Activated CD4-positive, alpha-beta T cell treated with anti-CD3 and anti-CD28 coated beads for 24 hours (primary cell): ENCODE results near the gene MAP4K2.

ENCODE experiments used
- DNase-seq, 2 donors: peaks; one replicate each; pipeline ENCODE4 v3.0.0-alpha.2; 2020; ENCODE audit warnings: low read depth in 2 of 2

Gene MAP4K2

DNA sequence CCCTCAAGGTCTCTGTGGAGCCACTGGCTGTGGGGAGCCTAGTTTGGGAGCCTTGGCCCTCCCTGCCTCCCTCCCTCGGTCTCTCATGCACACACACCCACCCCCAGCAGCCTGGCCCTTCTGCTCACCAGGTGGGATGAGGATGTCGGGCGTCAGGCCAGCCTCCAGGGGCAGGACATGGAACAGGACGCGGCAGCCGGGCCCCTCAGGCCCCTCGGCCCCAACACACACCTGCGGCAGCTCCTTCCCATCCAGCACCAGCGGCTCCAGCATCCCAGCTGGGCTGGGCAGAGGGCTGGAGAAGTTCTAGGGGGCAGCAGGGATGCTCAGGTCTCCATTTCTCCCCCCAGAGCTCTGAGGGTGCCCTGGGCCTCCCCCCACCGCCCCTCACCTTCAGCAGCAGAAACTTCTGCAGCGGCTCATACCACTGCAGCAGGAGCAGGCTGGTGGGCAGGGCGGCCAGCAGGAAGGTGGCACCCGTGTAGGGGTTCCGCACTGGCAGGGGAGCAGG lies 11.2 kb downstream of the MAP4K2 start:
- DNase-seq: no peak

DNA sequence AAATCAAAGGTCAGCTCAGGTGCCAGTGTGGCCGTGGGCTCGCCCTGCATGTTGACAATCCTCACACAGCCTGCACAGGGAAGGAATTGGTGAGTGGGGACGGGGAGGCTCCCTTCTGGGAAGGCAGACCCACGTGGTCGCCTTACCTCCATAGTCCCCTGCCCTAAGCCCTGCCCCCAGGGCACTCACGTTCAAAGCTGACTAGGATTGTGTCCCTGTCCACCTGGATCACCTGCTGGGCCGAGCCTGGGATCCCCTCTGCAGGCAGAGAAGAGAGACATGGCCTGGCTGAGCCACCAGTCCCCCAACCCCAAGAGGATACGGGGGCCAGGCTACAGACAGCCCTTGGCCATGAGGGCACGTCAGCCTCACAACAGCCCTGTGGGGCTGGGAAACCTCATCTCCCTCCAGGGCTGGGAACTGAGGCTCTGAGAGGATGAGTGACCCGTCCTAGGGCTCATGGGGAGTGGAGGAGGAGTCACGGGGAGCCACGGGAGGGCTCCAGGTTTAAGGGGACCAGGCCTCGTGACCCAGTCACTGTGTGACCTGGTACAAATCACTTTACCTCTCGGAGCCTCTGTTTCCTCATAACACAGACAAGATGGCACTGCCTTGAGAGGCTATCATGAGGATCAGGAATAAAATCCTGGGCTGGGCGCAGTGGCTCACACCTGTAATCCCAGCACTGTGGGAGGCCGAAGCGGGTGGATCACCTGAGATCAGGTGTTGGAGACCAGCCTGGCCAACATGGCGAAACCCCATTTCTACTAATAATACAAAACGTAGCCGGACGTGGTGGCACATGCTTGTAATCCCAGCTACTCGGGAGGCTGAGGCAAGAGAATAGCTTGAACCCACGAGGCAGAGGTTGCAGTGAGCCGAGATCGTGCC lies 12.6 kb downstream of the MAP4K2 start:
- no peak for DNase-seq

DNA sequence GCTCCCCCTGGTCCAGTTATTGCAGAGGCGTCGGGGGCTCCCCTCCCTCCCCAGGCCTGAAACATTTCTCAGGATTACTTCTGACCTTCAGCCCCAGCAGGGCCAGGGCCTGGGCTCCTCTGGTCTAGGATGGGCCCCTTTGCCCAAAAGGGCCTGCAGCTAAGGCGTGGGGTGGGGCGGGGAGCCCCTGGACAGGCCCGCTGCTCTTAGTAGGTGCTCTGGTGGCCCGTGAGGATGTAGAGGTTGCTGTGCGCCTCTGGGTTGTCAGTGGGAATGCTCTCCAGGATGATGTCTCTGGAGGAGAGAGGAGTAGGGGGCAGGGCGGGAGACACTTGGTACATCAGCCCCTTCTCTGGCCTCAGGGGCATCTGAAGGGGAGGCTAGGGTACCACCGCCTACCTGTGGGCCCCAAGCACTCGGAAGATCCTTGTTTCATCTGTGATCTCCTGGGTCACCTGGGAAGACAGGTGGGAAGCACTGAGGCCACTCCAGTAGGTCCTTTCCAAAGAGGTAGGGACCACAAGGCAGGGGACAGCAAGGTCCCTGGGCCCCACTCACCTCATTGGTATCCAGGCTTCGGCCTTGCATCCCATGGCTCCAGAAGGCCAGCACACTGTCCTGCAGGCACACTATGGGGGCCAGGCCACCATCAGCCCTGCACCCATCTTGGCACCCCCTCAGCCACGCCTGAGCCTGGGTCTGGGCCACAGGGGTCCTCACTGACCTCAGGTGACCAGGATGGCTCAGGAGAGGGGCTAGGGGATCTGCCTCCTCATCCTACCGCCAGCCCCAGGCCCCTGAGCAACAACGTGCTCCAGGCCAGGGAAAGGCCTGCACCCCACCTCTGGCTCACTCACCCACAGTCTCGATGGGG lies 13.4 kb downstream of the MAP4K2 start:
- no peak for DNase-seq

DNA sequence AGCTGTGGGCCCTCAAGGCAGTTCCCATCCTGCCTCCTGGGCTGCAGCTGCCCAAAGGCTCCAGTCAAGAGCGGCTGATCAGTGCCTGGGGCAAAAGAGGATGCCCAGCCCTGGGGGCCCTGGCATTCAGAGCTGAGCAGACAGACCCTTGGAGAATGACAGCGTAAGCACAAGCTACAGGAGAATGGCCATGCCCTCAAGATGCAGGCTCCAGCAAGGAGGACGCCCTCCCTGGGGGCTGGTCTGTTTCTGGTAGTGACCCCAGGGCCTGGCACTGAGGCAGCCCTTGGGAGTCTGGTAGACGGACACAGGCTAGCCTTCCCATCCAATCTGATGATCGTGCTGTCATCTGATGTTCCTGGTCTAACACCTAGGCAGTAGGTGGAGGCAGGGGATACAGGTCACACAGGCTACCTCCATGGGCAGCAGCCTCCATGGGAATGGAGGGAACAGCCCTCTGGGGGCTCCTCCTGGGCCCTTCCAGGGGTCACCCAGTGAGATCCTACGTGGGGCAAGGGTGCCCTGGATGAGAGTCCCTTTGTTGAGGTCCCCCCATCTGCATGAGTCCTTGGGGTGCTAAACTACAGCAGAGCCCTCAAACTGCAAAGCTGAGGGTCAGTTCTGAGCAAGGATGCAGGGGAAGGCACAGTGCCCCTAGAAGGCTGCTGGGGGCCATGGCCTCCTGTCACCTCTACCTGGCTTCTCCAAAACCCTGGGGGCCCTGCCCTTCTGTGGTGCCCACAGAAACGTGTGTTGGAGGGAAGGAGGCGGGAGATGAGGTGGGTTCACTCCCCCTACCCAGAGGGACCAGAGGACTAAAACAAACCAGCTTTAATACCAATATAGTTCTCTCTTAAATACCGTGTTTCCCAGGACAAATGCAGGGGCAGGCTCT lies 14.4 kb downstream of the MAP4K2 start:
- DNase-seq: no peak

DNA sequence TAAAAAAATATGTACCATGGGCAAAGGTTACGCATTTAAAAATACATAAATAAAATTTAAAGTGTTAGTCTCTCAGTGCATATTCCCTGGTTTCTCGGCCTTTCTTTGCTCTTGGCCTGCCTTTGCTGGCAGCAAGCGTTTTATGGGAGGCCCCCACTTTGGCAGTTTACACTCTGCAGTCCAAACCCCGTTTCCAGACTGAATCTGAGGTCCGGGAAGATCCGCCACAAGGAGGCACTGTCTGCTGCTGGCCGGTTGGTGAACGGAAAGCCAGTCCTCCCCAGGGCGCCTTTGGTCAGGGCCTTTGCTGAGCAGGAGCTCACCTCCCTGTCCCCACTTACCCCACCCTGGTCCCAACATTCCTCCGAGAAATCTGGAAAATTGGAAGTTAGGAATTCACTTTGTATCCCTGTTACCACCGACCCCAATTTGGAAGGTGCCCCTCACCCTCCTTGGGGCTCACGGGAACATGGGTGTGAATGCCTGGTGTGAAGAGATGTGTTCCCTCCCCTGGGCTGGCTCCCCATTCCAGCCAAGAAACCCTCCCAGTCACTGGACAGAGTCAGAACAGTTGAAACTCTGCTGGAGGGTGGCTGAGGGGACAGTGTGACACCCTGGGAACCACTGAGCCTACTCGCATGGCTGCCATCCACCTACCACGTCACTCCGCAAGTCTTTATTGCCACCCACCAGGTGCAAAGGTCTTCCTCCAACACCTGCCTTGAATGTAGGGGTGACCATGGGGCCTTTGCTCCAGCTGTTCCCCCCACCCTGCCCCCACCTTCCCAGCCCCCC lies 15.3 kb downstream of the MAP4K2 start:
- DNase-seq: peak in 1 of 2 donors; percentile 53

DNA sequence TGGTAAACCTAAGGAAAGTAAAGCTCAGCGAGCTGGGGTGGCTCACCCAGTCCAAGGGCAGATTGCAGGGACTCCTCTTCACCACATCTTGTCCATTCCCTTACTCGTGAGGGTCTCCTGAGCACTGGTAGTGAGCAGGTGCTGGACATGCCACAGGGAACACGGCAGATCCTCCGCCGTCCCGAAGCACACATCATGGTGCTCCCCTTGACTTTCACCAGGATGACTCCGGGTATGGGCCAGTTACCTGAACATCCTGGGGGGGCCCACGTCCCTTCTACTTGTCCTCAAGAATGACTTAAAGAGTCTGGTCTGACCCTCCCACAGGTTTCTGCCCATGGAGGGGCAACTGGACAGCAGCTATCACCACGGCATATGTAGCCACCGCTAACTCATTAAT lies 16.7 kb downstream of the MAP4K2 start:
- no peak for DNase-seq

DNA sequence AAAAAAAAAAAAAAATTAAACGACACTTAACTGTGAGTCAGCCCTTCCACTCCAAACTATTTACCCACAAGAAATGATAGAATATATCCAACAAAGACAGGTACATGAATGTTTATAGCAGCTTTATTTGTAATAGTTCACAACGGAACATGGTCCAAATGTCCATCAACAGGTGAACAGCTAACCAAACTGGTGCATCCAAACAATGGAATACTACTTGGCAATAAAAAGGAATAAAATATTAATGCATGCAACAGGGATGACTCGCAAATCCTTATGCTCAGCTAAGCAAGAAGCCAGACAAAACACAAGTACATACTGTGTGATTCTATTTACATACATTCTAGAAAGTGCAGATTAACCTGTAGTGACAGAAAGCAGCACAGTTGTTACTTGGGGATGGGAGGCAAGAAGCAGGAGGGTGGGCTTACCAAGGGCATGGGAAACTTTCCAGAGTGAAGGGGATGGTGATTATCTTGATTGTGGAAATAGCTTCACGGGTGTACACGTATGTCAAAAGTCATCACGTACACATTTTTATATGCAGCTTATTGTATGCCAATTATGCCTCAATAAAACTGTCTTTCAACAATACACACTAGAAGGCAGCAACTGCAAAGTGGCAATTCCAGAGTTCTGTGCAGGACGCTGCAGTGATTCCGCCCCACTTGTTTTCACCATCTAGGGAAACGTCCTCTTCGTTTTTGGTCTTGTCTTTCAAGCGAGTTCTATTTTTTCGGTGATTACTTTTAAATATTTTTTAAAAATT lies 18.0 kb downstream of the MAP4K2 start:
- no peak for DNase-seq

DNA sequence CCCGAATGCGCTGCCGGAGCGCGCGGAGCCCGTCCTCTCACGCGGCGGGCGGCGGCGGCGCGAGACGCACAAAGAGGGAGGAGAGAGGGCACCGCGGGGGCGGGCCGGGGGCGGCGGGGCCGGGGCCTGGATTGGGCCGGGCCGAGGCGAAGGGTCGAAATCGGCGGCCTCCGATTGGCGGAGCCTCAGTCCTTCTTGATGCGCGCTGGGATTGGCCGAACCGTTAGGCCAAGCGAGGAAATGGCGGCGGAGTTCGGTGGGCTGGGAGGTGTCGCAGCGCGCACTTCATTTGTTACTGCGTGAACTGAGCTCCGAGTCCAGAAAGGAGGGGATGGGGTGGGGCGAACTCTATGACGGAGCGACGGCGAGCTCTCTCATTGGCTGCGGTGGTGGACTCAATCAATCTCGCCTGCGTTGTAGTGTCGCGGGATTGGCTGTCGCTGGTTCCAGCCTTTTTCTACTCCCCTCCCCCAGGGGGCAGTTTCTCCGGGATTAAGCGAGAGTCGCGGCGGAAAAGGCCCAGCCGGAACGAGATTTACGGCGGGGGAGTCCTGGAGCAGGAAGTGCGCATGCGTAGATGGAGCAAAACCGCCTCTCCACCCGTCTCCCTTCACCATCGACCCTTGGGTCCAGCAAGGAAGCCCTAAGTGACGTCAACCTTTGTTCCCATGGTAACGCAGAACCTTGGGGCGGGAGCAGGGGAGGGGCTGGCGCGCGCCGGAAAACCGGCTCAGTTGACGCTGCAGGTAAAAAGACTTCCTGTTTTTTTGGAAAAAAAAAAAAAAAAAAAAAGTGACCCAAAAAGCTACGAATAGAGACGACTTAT lies 24.3 kb downstream of the MAP4K2 start, which contains the start of gene SF1:
Gene SF1 (minus strand): TSS at position 70 of the 826 bp plus-strand sequence. CDS start 150 bp downstream, outside the sequence.
- peak; percentile 97 for DNase-seq

DNA sequence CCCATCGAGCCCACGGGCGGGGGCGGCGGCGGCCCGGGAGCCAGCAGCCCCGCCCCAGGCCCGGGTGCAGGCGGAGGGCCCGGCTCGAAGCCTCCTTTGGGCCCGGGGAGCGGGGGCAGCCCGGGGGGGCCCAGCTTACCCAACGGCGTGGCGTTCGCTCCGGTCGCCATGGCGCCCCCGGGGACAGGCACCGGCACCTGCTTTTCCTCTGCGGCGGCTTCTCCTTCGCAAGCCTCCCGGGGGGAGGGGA lies 24.9 kb downstream of the MAP4K2 start:
- no peak for DNase-seq

DNA sequence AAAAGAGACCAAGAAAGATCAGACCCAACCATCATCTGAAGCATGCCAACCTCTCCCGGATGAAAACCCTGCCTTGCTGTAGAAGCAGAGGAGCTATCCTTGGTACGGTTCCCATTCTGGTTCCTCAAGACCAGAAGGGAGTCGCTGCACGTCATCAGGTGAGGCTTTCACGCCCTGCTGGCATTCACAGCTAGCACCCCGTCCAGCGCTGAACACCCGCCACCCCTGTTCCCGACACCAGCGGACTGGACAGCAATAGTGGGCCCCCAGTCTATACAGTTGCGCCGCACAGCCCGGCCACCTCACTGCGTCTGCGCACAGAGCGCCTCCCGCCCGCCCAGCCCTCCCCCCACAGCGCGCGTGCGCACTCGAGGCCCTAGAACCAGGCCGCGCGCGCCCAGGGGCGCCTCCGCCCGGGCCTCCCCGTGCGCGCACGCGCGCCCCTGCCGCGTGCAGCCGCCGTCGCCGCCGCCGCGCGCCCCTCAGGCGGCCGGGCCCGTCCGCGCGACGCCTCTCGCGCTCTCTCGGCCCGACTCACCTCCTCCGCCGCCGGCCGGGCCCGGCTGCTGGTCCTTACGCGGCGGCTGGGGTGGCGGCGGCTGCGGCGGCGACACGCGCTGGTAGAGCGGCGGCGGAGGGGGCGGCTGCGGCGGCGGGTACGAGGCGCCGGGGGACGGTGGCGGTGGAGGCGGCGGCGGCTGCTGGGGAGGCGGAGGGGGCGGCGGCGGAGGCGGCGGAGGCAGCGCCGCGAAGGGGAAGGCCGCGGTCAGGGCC lies 25.4 kb downstream of the MAP4K2 start:
- peak; percentile 61 to 69 for DNase-seq

DNA sequence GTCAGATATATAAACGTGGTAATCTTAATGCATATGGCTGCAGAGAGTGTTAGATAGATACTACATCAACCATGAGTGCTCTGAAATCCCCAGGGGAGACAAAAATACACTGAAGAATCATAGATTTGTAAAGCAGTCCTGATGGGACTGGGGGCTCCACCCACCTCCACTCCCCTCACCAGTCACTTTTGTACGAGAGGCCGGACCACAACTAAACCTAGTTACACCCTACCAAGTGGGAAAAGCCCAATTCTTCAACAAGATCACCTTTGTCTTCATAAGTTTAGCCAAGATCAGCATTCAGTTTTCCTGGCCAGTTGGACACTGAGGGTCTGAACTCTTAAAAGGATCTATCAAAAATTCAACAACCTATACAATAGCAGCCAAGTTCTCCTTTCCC lies 26.1 kb downstream of the MAP4K2 start:
- DNase-seq: no peak

DNA sequence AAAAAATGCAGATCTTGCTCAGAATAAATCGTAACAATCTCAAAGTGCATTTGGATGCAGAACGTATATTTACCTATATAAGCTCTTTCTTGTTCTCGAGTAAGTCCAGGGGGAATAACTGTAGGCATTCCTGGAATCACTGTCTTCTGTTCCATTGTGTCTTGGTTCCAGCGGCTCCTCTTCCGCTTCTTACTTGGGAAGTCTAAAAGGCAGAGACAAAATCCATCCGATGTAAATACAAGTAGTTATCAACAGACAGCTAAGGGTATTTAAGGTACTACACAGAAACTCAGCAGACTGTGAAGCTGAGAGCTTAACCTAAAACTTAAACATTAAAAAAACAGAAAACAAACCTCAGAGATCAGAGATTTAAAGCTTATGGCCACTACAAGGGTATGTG lies 26.6 kb downstream of the MAP4K2 start:
- no peak for DNase-seq

DNA sequence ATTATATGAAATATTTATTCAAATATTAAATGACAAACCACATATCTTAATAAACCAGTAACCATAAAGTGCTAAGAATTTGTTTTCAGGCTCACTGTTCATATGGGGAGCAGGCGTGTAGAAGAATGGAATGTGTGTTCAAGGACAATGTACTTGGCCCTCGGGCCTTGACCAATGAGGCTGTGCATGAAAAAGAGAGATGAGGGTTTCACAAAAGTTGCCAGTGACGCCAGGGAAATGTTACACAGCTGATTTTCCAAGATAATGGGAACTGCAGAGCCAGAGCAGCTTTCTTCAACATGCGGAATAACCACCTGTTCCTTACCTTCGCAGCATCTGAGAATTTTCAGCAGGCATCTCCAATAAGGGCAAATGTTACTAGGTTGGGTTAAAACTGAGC lies 28.9 kb downstream of the MAP4K2 start:
- DNase-seq: no peak

DNA sequence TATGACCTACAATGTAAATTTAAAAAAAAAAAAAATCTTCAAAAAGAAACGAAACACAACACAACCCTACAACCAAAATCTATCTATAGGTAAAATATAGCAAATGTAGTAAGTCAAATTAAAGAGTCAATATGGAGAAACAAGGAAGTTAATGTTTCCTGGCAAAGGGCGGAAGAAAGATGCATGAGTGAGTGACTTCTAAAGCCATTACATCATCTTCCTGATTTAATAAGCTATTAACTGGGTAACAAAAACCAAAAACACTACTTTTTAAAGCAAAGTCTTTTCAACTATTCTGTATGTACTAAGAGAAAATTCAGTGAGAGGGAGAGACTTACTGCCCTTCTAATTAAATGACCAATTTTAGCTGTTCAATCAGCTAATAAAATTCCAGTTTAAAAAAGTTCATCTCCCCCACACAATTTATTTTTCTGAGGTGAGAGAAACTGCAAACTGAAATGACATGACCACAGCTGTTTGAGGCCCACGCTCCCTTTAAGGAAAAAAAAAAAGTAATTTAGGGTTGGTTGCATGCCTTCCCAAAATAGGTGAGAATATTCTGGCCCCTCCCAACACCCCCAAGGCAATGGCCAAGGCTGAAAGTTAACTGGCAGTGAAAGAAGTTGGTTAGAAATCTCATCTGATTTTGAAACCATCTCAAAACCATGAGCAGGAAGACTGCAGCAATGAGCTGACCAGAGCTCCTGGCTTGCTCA lies 30.6 kb downstream of the MAP4K2 start:
- no peak for DNase-seq

DNA sequence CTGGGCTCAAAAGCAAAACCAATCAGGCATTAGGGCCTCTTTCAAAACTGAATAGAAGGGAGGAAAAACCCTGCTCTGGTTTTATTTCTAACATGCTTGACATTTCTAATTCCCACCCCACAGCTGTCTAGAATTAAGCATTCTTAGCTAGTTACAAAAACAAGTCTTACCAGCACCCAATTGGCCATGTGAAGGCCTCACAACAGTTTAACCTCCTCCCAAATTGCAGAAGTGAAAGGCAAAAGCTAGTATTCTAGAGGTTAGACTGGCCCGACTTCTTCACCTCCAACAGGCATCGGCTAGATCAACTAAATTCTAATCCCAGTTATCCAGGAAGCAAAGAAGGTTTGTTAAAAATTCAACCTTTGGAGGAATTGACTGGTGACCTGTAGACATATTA lies 31.2 kb downstream of the MAP4K2 start:
- DNase-seq: no peak

DNA sequence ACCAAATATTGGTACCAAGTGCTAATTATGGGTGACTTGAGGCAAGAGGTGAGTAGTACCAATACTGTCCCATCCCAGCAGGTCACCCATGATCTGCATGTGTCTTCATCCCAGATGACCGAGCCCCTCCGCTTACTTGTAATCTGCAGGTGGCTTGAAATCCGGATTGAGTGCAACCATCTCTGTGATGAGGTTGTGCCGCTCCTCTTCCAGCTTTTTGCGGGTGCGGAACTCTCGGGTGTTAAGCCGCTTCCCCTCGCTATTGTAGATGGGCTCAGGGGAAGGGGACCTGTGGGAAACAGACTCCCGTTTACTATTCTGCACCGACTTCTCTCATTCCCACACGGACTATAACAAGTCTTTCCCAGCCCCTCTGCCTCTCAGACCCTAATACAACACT lies 32.9 kb downstream of the MAP4K2 start:
- no peak for DNase-seq

DNA sequence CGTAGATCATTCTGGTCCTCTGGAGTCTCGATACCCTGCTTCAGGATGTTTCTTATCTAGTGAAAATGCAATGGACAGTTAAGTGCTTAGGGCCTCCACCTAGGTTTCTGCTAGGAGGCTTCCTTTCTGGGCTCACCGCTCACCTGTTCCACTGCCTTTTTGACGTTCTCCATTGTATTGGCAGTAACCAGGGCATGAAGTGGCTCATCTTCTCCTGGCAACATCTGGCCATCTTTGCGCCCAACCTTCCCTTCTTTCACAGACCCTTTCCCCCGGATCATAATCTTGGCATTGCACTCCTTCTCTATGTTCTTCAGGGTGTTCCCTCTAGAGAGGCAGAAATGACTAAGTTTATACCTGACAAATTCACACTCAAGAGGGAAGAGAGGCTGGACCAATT lies 33.7 kb downstream of the MAP4K2 start:
- no peak for DNase-seq

DNA sequence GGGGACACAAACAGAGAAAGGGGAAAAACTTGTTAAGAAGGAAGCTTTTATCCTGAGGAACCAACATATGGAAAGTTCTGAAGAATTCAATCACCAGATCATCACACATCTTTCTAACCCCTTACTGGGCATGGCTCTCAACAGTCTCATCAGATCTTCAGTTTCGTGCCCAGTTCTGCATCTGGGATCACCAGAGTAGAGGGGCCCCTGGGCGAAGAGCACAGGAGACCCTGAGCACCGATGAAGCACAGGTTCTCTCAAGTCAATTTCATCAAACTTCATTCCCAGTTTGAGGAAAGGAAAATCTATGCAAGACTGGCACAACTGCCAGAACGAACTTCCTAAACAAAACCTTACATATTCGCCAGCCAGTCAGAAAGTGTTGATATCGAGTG lies 34.7 kb downstream of the MAP4K2 start:
- no peak for DNase-seq
